ENCODE results near the gene ERC1.

DNA sequence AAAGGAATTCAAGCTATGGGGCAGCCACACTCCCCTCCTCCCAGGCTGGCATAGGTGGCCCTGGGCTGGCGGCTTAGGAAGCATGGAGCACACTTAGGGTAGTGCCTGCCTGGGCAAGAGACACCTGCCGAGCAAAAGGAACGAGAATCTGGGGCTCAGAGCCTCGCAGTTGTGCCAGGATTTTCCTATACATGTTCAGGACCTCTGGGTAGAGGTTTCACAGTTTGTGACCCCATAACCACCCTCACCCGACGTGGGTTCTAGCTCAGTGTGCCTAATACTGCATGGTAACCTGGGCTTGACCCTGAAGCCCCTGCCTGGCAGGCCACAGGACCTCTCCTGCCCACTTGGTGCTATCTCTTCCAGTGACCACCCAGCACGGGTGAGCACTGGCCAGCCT is 503.8 kb downstream of the ERC1 start:
- TF ChIP-seq, protein P1, sequence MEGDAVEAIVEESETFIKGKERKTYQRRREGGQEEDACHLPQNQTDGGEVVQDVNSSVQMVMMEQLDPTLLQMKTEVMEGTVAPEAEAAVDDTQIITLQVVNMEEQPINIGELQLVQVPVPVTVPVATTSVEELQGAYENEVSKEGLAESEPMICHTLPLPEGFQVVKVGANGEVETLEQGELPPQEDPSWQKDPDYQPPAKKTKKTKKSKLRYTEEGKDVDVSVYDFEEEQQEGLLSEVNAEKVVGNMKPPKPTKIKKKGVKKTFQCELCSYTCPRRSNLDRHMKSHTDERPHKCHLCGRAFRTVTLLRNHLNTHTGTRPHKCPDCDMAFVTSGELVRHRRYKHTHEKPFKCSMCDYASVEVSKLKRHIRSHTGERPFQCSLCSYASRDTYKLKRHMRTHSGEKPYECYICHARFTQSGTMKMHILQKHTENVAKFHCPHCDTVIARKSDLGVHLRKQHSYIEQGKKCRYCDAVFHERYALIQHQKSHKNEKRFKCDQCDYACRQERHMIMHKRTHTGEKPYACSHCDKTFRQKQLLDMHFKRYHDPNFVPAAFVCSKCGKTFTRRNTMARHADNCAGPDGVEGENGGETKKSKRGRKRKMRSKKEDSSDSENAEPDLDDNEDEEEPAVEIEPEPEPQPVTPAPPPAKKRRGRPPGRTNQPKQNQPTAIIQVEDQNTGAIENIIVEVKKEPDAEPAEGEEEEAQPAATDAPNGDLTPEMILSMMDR (tag by site-specific recombination; IDR thresholded peaks at IDR 0.05) = no peak
- no peak for TF ChIP-seq SALL2 (tag by site-specific recombination; IDR thresholded peaks at IDR 0.05; ENCODE audit: borderline replicate concordance)
- TF ChIP-seq YY1 (tag by site-specific recombination; IDR thresholded peaks at IDR 0.05) = no peak
- no peak for TF ChIP-seq ZBTB8A (tag by site-specific recombination; IDR thresholded peaks at IDR 0.05)
- no peak for TF ChIP-seq GFI1B (tag by site-specific recombination; IDR thresholded peaks at IDR 0.05)
- TF ChIP-seq ZNF138 (tag by site-specific recombination; IDR thresholded peaks at IDR 0.05; ENCODE audit: borderline replicate concordance) = no peak
- no peak for TF ChIP-seq TCF7L2 (IDR thresholded peaks at IDR 0.05; ENCODE audit: borderline replicate concordance, low read depth, low read length)
- no peak for TF ChIP-seq ZNF223 (tag by site-specific recombination; IDR thresholded peaks at IDR 0.05)
- TF ChIP-seq, protein P2, sequence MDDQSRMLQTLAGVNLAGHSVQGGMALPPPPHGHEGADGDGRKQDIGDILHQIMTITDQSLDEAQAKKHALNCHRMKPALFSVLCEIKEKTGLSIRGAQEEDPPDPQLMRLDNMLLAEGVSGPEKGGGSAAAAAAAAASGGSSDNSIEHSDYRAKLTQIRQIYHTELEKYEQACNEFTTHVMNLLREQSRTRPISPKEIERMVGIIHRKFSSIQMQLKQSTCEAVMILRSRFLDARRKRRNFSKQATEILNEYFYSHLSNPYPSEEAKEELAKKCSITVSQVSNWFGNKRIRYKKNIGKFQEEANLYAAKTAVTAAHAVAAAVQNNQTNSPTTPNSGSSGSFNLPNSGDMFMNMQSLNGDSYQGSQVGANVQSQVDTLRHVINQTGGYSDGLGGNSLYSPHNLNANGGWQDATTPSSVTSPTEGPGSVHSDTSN (CRISPR knock-in tag; IDR thresholded peaks at IDR 0.05) = no peak
